ENCODE measurements around the gene STAG2.

DNA sequence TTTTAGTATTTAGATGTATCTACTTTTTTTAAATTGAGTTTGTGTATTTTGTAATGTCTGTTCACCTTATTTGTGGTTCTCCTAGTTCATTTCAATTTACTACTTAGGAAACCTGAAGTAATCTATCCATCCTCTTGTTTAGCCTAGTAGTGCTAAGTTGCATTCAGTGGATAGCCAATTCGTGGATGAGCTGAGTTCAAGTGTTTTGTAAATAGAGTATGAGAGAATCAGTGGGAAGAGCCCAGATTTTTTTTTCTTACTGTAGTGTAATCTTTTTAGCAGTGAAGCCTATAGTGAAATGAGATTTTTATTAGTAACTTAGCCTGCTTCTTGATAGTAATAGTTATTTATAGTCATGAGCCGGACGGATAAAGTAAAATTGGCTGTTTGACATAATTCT, 21.7 kb downstream of the STAG2 start:
- TF ChIP-seq, protein P1, sequence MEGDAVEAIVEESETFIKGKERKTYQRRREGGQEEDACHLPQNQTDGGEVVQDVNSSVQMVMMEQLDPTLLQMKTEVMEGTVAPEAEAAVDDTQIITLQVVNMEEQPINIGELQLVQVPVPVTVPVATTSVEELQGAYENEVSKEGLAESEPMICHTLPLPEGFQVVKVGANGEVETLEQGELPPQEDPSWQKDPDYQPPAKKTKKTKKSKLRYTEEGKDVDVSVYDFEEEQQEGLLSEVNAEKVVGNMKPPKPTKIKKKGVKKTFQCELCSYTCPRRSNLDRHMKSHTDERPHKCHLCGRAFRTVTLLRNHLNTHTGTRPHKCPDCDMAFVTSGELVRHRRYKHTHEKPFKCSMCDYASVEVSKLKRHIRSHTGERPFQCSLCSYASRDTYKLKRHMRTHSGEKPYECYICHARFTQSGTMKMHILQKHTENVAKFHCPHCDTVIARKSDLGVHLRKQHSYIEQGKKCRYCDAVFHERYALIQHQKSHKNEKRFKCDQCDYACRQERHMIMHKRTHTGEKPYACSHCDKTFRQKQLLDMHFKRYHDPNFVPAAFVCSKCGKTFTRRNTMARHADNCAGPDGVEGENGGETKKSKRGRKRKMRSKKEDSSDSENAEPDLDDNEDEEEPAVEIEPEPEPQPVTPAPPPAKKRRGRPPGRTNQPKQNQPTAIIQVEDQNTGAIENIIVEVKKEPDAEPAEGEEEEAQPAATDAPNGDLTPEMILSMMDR (conservative IDR thresholded peaks at IDR 0.05 in 1 of 2, IDR thresholded peaks at IDR 0.05 in 1 of 2; ENCODE audit: low read depth in 1 of 2, low read length in 2 of 2) = no peak
- TF ChIP-seq EZH2 (IDR thresholded peaks at IDR 0.05; ENCODE audit: low read length, missing control alignments) = no peak

Data from fibroblast of lung (primary cell).